K562 (cell line): ENCODE data around the gene NR0B2. TPM values are rescaled to one million over a fixed set of nuclear protein-coding genes. Genes with fewer than 3 reads are reported as not detected.

ENCODE experiments used
- ATAC-seq: fragments of 200-7000 bp; cut with Tn5 transposase; 3 replicates; pipeline ENCODE4 v1.9.1; 2020; ENCODE audit warnings: moderate library complexity
- BruUV-seq: library from RNA; stranded (reverse); fragments of 400-500 nt; replicated peaks from 2 replicates; lab custom pipeline; 2021; lab: Mats Ljungman, UMichigan
- CTCF ChIA-PET: fragments of 300-600 bp; formaldehyde crosslinking; extraction: SDS; loops from one replicate; lab custom pipeline; 2021; ENCODE audit warnings: low intra/inter-chr PET ratio; lab: Yijun Ruan, JAX
- POLR2A ChIA-PET: fragments of 300-600, 350-650 bp; sonication (Branson Sonifier 250); formaldehyde crosslinking; extraction: SDS; loops from one replicate; lab custom pipeline; 2021; ENCODE audit warnings: antibody characterized with exemption, inconsistent platforms; lab: Yijun Ruan, JAX
- DNase-seq, 4 experiments: peaks; one replicate each; pipeline versions ENCODE4 v3.0.0 to v3.0.0-alpha.2; 2011 to 2018; ENCODE audit warnings: low spot score in 3 of 4, mixed read lengths in 3 of 4; ENCODE audit errors: extremely low read depth in 1 of 4
- FAIRE-seq: peaks from 2 replicates; lab custom pipeline; 2011; peaks lifted over from hg19 to GRCh38; lab: Jason Lieb, UNC
- H2AFZ ChIP-seq: 2 replicates; pipeline ENCODE4 v1.6.0; 2011; ENCODE audit warnings: low read depth, low read length, control low read depth, inconsistent platforms
- H3K27ac ChIP-seq: fragments of 200-600 bp; 3 replicates; pipeline ENCODE4 v1.8.0; 2011; ENCODE audit warnings: low read depth, mild to moderate bottlenecking, control low read depth, inconsistent platforms, low read length, moderate library complexity, mixed read lengths; ENCODE audit errors: extremely low read depth
- H3K27me3 ChIP-seq, 2 experiments: fragments of 300-600 bp in 1 of 2; 2 replicates in 1 of 2; 3 replicates in 1 of 2; pipeline versions ENCODE4 v1.6.0 to v1.8.0; 2011; ENCODE audit warnings: inconsistent platforms in 2 of 2, low read length in 2 of 2, mild to moderate bottlenecking in 1 of 2, mixed read lengths in 1 of 2, moderate library complexity in 1 of 2; ENCODE audit not compliant: control insufficient read depth in 2 of 2, insufficient read depth in 2 of 2
- H3K36me3 ChIP-seq: fragments of 300-600 bp; 3 replicates; pipeline ENCODE4 v1.8.0; 2011; ENCODE audit warnings: mild to moderate bottlenecking, low read length, inconsistent platforms; ENCODE audit not compliant: control insufficient read depth, insufficient read depth
- H3K4me1 ChIP-seq, 2 experiments: fragments of 200-600 bp in 1 of 2; replicated peaks in 1 of 2; 2 replicates in 1 of 2; 3 replicates in 1 of 2; pipeline versions ENCODE4 v1.5.1 to v1.8.0; 2011; ENCODE audit warnings: inconsistent platforms in 2 of 2, low read length in 2 of 2, mild to moderate bottlenecking in 1 of 2, mixed read lengths in 1 of 2, moderate library complexity in 1 of 2; ENCODE audit not compliant: control insufficient read depth in 2 of 2, insufficient read depth in 2 of 2
- H3K4me2 ChIP-seq: 2 replicates; pipeline ENCODE4 v1.6.1; 2011; ENCODE audit warnings: low read length, control low read depth, inconsistent platforms, mixed read lengths; ENCODE audit not compliant: insufficient read depth
- H3K4me3 ChIP-seq: fragments of 200-600 bp; sonication (generic), shearing (Covaris generic); 2 replicates; pipeline ENCODE4 v1.5.1; 2016; ENCODE audit warnings: control low read depth, inconsistent platforms
- H3K79me2 ChIP-seq: fragments of 200-600 bp; 3 replicates; pipeline ENCODE4 v1.8.0; 2011; ENCODE audit warnings: low read length, inconsistent platforms; ENCODE audit not compliant: control insufficient read depth, insufficient read depth
- H3K9ac ChIP-seq, 2 experiments: 2 replicates each; pipeline versions ENCODE4 v1.6.0 to v1.6.1; 2011; ENCODE audit warnings: low read depth in 2 of 2, low read length in 2 of 2, control low read depth in 1 of 2, inconsistent platforms in 1 of 2, mild to moderate bottlenecking in 1 of 2, mixed read lengths in 1 of 2; ENCODE audit not compliant: insufficient read depth in 1 of 2
- H3K9me1 ChIP-seq: one replicate; pipeline ENCODE4 v1.6.0; 2011; ENCODE audit warnings: inconsistent platforms, mild to moderate bottlenecking, low read length, moderate library complexity; ENCODE audit not compliant: control insufficient read depth, insufficient read depth
- H3K9me3 ChIP-seq: replicated peaks from 2 replicates; pipeline ENCODE4 v1.5.1; 2011; ENCODE audit warnings: low read depth, low read length, inconsistent platforms; ENCODE audit not compliant: control insufficient read depth, insufficient read depth
- H4K20me1 ChIP-seq: replicated peaks from 2 replicates; pipeline ENCODE4 v1.6.1; 2011; ENCODE audit warnings: low read length, inconsistent platforms, mixed read lengths; ENCODE audit not compliant: control insufficient read depth, insufficient read depth
- HMBOX1 ChIP-seq: sonication (generic); IDR thresholded peaks from 2 replicates; pipeline ENCODE4 v1.6.1; 2016
- IRF9 ChIP-seq: fragments of 450-650 bp; IDR thresholded peaks from 2 replicates; pipeline ENCODE4 v1.6.1; 2016; ENCODE audit warnings: missing biosample characterization, missing genetic modification characterization
- MEIS2 ChIP-seq: fragments of 450-650 bp; IDR thresholded peaks from 2 replicates; pipeline ENCODE4 v1.6.1; 2014; ENCODE audit warnings: mild to moderate bottlenecking; ENCODE audit not compliant: partially characterized antibody
- NR2C1 ChIP-seq, 2 experiments: fragments of 450-650 bp; IDR thresholded peaks; 2 replicates each; pipeline ENCODE4 v1.6.1; 2017; ENCODE audit warnings: mild to moderate bottlenecking in 2 of 2, antibody characterized with exemption in 1 of 2, inconsistent platforms in 1 of 2, missing compliant biosample characterization in 1 of 2, missing genetic modification characterization in 1 of 2
- NR2C2 ChIP-seq, 2 experiments: fragments of 200-800 bp in 1 of 2; sonication (Bioruptor generic) in 1 of 2; sonication (generic) in 1 of 2; formaldehyde crosslinking in 1 of 2; IDR thresholded peaks; 2 replicates each; pipeline versions ENCODE4 v1.6.1 to v1.8.0; 2016 to 2022; ENCODE audit warnings: mild to moderate bottlenecking in 1 of 2, missing compliant biosample characterization in 1 of 2, missing genetic modification characterization in 1 of 2, missing genetic modification reagents in 1 of 2
- SMARCA4 ChIP-seq: fragments of 450-650 bp; IDR thresholded peaks from 2 replicates; pipeline ENCODE4 v1.6.1; 2016
- SNAPC5 ChIP-seq: fragments of 250-450 bp; sonication (Bioruptor Pico); IDR thresholded peaks from 2 replicates; pipeline ENCODE4 v1.8.0; 2021; ENCODE audit warnings: moderate library complexity, mild to moderate bottlenecking, inconsistent platforms
- STAT6 ChIP-seq: sonication (generic); formaldehyde crosslinking; IDR thresholded peaks from 2 replicates; pipeline ENCODE4 v1.8.1; 2023; ENCODE audit warnings: mild to moderate bottlenecking, missing genetic modification reagents
- ZKSCAN3 ChIP-seq: fragments of 250-450 bp; sonication (Bioruptor Pico); IDR thresholded peaks from 2 replicates; pipeline ENCODE4 v1.4.0; 2020
- ZNF282 ChIP-seq: sonication (generic); formaldehyde crosslinking; IDR thresholded peaks from 2 replicates; pipeline ENCODE4 v1.8.1; 2023; ENCODE audit warnings: missing genetic modification reagents
- WGBS: fragments of 100-300 bp; shearing (Covaris generic); methylation state at CpG from one replicate; pipeline ENCODE4 v1.1.6; 2016; ENCODE audit warnings: low coverage, mixed read lengths; ENCODE audit not compliant: insufficient coverage; ENCODE audit errors: missing lambda C conversion rate; 5-methylcytosine and 5-hydroxymethylcytosine counted together
- in situ Hi-C: fragments of 300-500 bp; cut with MboI; formaldehyde crosslinking; loops from 4 replicates; pipeline ENCODE4 v1.15.0; 2018; ENCODE audit warnings: inconsistent platforms, mixed read lengths
- intact Hi-C: fragments of 100-400 bp; cut with micrococcal nuclease; formaldehyde crosslinking; loops from 2 replicates; pipeline ENCODE4 v1.14.2; 2022
- polyA plus RNA-seq, 8 experiments: library from polyadenylated mRNA; depleted of rRNA in 4 of 8; stranded (reverse) in 5 of 8; unstranded in 3 of 8; fragments of >200 nt; fragmentation: Nextera tagmentation in 2 of 8; fragmentation: Illumina TruSeq in 1 of 8; extraction: Ambion mirVana in 2 of 8; extraction: Trizol in 1 of 8; gene quantifications; 2 replicates each; pipeline versions ENCODE4 v1.2.1 to v1.2.3, GENCODE V29; 2011 to 2014; ENCODE audit warnings: inconsistent platforms in 1 of 8, missing spikeins in 1 of 8
- total RNA-seq, 7 experiments: library from RNA; depleted of rRNA in 6 of 7; stranded (reverse); fragments of >200 nt in 6 of 7; fragmentation: Illumina TruSeq in 2 of 7; extraction: Trizol in 2 of 7; gene quantifications; 2 replicates each; pipeline versions ENCODE4 v1.2.1 to v1.2.3, GENCODE V29; 2011 to 2021; ENCODE audit warnings: low replicate concordance in 1 of 7
- TF ChIP-seq, protein P1 (sequence below), 2 experiments: IDR thresholded peaks in 1 of 2; conservative IDR thresholded peaks in 1 of 2; 2 replicates each; pipeline ENCODE4 v1.6.1; 2016; ENCODE audit warnings: low read depth in 2 of 2, mild to moderate bottlenecking in 1 of 2, missing compliant biosample characterization in 1 of 2, missing genetic modification characterization in 1 of 2, moderate library complexity in 1 of 2

NR0B2 gene
- total and polyA plus RNA-seq, 9 of the 15 experiments (the other 6 are each of a cell fraction or from before 2014, with no cell fraction given) = not detected

GRCh38 chr1:26922431-26922729 is 8.6 kb upstream of the NR0B2 start:
- intact Hi-C loops = no loop called here
- POLR2A ChIA-PET = interaction anchor here (2.0 kb wide), 1 partner anchor 23 kb away, joined by 5 read pairs; the partner anchor contains the start of gene GPATCH3
- in situ Hi-C loops = no loop called here
- FAIRE-seq (no peak), ATAC-seq (no peak), DNase-seq (no peak)
- H3K9me1 ChIP-seq = no peaks in the 10 kb centered on the region
- peak overlapping the region; percentile 92 for H3K27ac ChIP-seq
- H3K9ac ChIP-seq = peak overlapping the region; percentile 92 to 99
- CTCF ChIA-PET = no interaction called here
- under 1% methylated on average over 6 of the region's 6 CpGs for WGBS
- no peaks in the 10 kb centered on the region; a peak in 1 of 5 replicates for H3K27me3 ChIP-seq
- no peaks in the 10 kb centered on the region for H3K9me3 ChIP-seq
- H3K4me2 ChIP-seq = peak overlapping the region; percentile 97
- H4K20me1 ChIP-seq = peaks cover 12% of the 10 kb centered on the region
- BruUV-seq = TSS peak; percentile 65
- peak overlapping the region; percentile 79 for H3K4me3 ChIP-seq
- H3K4me1 ChIP-seq = peaks cover 18% of the 10 kb centered on the region in 2 experiments; a peak in 4 of 5 replicates
- TF ChIP-seq MEIS2 (peak; percentile 37), STAT6 (CRISPR knock-in tag) (no peak), SNAPC5 (CRISPR knock-in tag) (no peak), ZNF282 (CRISPR knock-in tag) (0 out of 2 replicates have a peak, but pooled peaks have one; percentile 10), NR2C2 (CRISPR knock-in tag; IDR thresholded peaks at IDR 0.05) (no peak), NR2C2 (tag; IDR thresholded peaks at IDR 0.05) (0 out of 2 replicates have a peak, but pooled peaks have one; percentile 1), HMBOX1 (peak; percentile 52; the same call in 1 of the 2 replicates), NR2C1 (IDR thresholded peaks at IDR 0.05) (0 out of 2 replicates have a peak, but pooled peaks have one; percentile 5), NR2C1 (tag; IDR thresholded peaks at IDR 0.05) (no peak), IRF9 (tag) (no peak), SMARCA4 (peak; percentile 12; the same call in 1 of the 2 replicates), ZKSCAN3 (CRISPR knock-in tag) (no peak)
- TF ChIP-seq, protein P1, sequence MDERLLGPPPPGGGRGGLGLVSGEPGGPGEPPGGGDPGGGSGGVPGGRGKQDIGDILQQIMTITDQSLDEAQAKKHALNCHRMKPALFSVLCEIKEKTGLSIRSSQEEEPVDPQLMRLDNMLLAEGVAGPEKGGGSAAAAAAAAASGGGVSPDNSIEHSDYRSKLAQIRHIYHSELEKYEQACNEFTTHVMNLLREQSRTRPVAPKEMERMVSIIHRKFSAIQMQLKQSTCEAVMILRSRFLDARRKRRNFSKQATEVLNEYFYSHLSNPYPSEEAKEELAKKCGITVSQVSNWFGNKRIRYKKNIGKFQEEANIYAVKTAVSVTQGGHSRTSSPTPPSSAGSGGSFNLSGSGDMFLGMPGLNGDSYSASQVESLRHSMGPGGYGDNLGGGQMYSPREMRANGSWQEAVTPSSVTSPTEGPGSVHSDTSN (CRISPR knock-in tag; IDR thresholded peaks at IDR 0.05; ENCODE audit: low read depth) = no peak
- TF ChIP-seq, protein P1 (tag; conservative IDR thresholded peaks at IDR 0.05; ENCODE audit: low read depth) = peak; percentile 54; the same call in 1 of the 2 replicates
- H2AFZ ChIP-seq = 0 out of 2 replicates have a peak overlapping the region, but pooled peaks have one; percentile 87
- peaks cover 46% of the 10 kb centered on the region for H3K36me3 ChIP-seq
- peaks cover 53% of the 10 kb centered on the region for H3K79me2 ChIP-seq
